ENCODE data around the gene TMEM178B.

GRCh38 chr7:141246426-141246825, 172.6 kb downstream of the TMEM178B start:
- TF ChIP-seq EZH2 (IDR thresholded peaks at IDR 0.05; ENCODE audit: borderline replicate concordance, insufficient read depth, low read depth, low read length, poor library complexity, severe bottlenecking), result no peak
- no peak for TF ChIP-seq CTCF (IDR thresholded peaks at IDR 0.05)

All from B cell (primary cell).